Heart right ventricle (tissue), 16 donors: ENCODE data around the gene TMEM242. TPM values are rescaled to one million over a fixed set of nuclear protein-coding genes. Genes with fewer than 3 reads are reported as not detected.

Experiments used
- ATAC-seq, 8 donors: fragments of 200-7000 bp; cut with Tn5 transposase; one replicate each; pipeline ENCODE4 v1.9.1; 2020; ENCODE audit warnings: mild to moderate bottlenecking in 8 of 8, moderate library complexity in 8 of 8, moderate number of reproducible peaks in 1 of 8
- DNase-seq, 2 donors: peaks; one replicate each; pipeline ENCODE4 v3.0.0-alpha.2; 2020
- H3K27ac ChIP-seq, 10 donors: fragments of 200-600 bp; sonication (generic) in 2 of 10; one replicate each; pipeline versions ENCODE4 v1.5.0 to v1.8.0; 2020 to 2022; ENCODE audit warnings: mild to moderate bottlenecking in 3 of 10
- H3K27me3 ChIP-seq, 7 donors: fragments of 200-600 bp; one replicate each; pipeline ENCODE4 v1.8.0; 2021 to 2022; ENCODE audit warnings: mild to moderate bottlenecking in 2 of 7
- H3K36me3 ChIP-seq, 9 donors: fragments of 200-600 bp; sonication (generic) in 1 of 9; one replicate each; pipeline versions ENCODE4 v1.5.0 to v1.8.0; 2020 to 2022; ENCODE audit warnings: mild to moderate bottlenecking in 2 of 9
- H3K4me1 ChIP-seq, 9 donors: fragments of 200-600 bp; sonication (generic) in 1 of 9; one replicate each; pipeline versions ENCODE4 v1.5.0 to v1.8.0; 2020 to 2022; ENCODE audit warnings: mild to moderate bottlenecking in 4 of 9
- H3K4me3 ChIP-seq, 10 donors: fragments of 200-600 bp; sonication (generic) in 2 of 10; one replicate each; pipeline versions ENCODE4 v1.5.0 to v1.8.0; 2020 to 2022; ENCODE audit warnings: mild to moderate bottlenecking in 7 of 10, moderate library complexity in 2 of 10
- H3K9me3 ChIP-seq, 11 donors: fragments of 200-600 bp in 10 of 11; sonication (generic) in 2 of 11; one replicate each; pipeline versions ENCODE4 v1.5.0 to v1.8.0; 2013 to 2022; ENCODE audit warnings: mild to moderate bottlenecking in 2 of 11, control low read depth in 1 of 11, moderate library complexity in 1 of 11
- WGBS, 2 donors: extraction: QIAGEN DNeasy Blood & Tissue Kit; methylation state at CpG; one replicate each; pipeline ENCODE4 v1.1.7; 2013; ENCODE audit warnings: inconsistent platforms in 1 of 2; 5-methylcytosine and 5-hydroxymethylcytosine counted together
- intact Hi-C, 10 donors: fragments of 100-400 bp; cut with DNase I; formaldehyde crosslinking; loops; one replicate each; pipeline versions ENCODE4 v1.11.1 to v1.14.2; 2022
- polyA plus RNA-seq, 2 donors: library from polyadenylated mRNA; stranded (reverse); fragments of 200-250 nt; gene quantifications; one replicate each; pipeline ENCODE4 v1.2.3, GENCODE V29; 2013
- total RNA-seq, 10 donors: library from RNA; stranded (reverse); fragmentation: NEBNext Ultra II Directional in 3 of 10; extraction: Animal tissue kit (Norgen Biotek cat#: 25700) in 3 of 10; gene quantifications; one replicate each; pipeline versions ENCODE4 v1.2.1 to v1.2.4, GENCODE V29; 2021 to 2023
- TF ChIP-seq, protein P1 (sequence below), 9 donors: fragments of 200-600 bp; sonication (generic) in 2 of 9; IDR thresholded peaks; one replicate each; pipeline versions ENCODE4 v1.5.0 to v1.8.0; 2021 to 2022; ENCODE audit warnings: antibody characterized with exemption in 9 of 9, mild to moderate bottlenecking in 5 of 9, moderate library complexity in 1 of 9
- donor health status: Arrhythmogenic right ventricular cardiomyopathy.
- donor health status: ischemic (EF 13 %, LVEDD 7.1; RV severe dilation, severe dysfunction).
- donor health status: healthy with polysubstance abuse.
- donor health status: DM: no; HTN: yes; CAD: no.
- donor health status: DM: no; HTN: no; CAD: no.
- donor health status: ischemic (EF 25% LVEDD 6.9; RV normal size, moderate dysfunction).
- donor health status: ischemic (EF 25% LVEDD 5.7; RV mildly dilated, moderate dysfunction).
- donor health status: healthy.
- donor health status: DM: yes; HTN: yes; CAD: no.
- donor health status: Ischemic cardiomyopathy.
- donor health status: ischemic (EF 35%, LVEDD 5.7; RV mildly dilated, moderate dysfunction).
- donor health status: nonischemic (EF 11% LVEDD 7.7; RV severe dilation, severe dysfunction).
- donor health status: DM: yes; HTN: yes; CAD: no.
- donor health status: PGD.
- donor health status: ischemic (EF 29% LVEDD 5.4; RV normal size, mild dysfunction).
- donor health status: nonischemic (EF 23%, LVEDD 6.1; RV moderate dilation, normal function).

TMEM242 gene
- total and polyA plus RNA-seq, 12 donors = 8.9 to 18.7 (median 16.2) TPM

- Histone ChIP-seq H3K4me3 (peak overlapping the region in 1 of 10 donors; percentile 13), H3K27me3 (no peaks in the 10 kb centered on the region), H3K9me3 (no peaks in the 10 kb centered on the region), H3K4me1 (peaks cover 3 to 31% (median 19%) of the 10 kb centered on the region in 9 donors), H3K36me3 (no peaks in the 10 kb centered on the region), H3K27ac (peak overlapping the region in 2 of 10 donors; percentile 1 to 38)
- DNase-seq = no peak
- 45 to 52% methylated on average over 5 of the region's 5 CpGs for WGBS, 2 donors
- peak in 3 of 8 donors; percentile 39 to 41 (median 39) for ATAC-seq
- TF ChIP-seq, protein P1, sequence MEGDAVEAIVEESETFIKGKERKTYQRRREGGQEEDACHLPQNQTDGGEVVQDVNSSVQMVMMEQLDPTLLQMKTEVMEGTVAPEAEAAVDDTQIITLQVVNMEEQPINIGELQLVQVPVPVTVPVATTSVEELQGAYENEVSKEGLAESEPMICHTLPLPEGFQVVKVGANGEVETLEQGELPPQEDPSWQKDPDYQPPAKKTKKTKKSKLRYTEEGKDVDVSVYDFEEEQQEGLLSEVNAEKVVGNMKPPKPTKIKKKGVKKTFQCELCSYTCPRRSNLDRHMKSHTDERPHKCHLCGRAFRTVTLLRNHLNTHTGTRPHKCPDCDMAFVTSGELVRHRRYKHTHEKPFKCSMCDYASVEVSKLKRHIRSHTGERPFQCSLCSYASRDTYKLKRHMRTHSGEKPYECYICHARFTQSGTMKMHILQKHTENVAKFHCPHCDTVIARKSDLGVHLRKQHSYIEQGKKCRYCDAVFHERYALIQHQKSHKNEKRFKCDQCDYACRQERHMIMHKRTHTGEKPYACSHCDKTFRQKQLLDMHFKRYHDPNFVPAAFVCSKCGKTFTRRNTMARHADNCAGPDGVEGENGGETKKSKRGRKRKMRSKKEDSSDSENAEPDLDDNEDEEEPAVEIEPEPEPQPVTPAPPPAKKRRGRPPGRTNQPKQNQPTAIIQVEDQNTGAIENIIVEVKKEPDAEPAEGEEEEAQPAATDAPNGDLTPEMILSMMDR (IDR thresholded peaks at IDR 0.05) = no peak
- intact Hi-C loops = no loop called here
Measured at GRCh38 chr6:157263146-157263545, 60.2 kb downstream of the TMEM242 start.

DNA sequence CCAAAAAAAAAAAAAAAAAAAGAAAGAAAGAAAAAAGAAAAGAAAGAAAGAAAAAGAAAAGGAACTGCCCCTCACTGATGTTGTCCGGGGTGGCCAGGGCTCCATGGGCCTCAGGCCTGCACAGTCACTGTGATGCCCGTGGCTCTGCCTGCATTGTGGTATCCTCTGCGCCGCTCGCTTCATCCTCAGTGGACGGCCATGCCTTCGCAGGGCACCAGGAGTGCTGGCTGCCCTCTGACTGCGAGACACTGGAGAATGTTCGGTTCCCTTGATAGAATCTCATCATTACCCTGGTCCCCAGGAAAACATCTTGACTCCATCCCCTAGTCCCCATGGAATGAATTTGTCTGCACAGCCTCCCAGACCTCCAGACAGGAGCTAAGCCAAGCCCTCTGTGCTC is 61.7 kb downstream of the TMEM242 start:
- Histone ChIP-seq H3K4me1 (peaks cover 0 to 17% (median 8%) of the 10 kb centered on the region in 9 donors), H3K9me3 (no peaks in the 10 kb centered on the region), H3K27ac (no peak overlapping the region), H3K36me3 (no peaks in the 10 kb centered on the region), H3K4me3 (no peak overlapping the region), H3K27me3 (no peaks in the 10 kb centered on the region)
- WGBS, 2 donors = 82 to 89% methylated on average over 9 of the region's 9 CpGs
- ATAC-seq = no peak
- TF ChIP-seq, protein P1 (IDR thresholded peaks at IDR 0.05) = no peak
- no peak for DNase-seq
- intact Hi-C loops = no loop called here

GRCh38 chr6:157260735-157261410 is 62.4 kb downstream of the TMEM242 start:
- H3K9me3 ChIP-seq = no peaks in the 10 kb centered on the region
- H3K4me3 ChIP-seq = no peak overlapping the region
- TF ChIP-seq, protein P1 (IDR thresholded peaks at IDR 0.05) = no peak
- intact Hi-C loops = no loop called here
- H3K4me1 ChIP-seq = peaks cover 0 to 17% (median 8%) of the 10 kb centered on the region in 9 donors
- WGBS, 2 donors = 86 to 88% methylated on average over 16 of the region's 16 CpGs
- no peak overlapping the region for H3K27ac ChIP-seq
- ATAC-seq = no peak
- DNase-seq = no peak
- no peaks in the 10 kb centered on the region for H3K27me3 ChIP-seq
- H3K36me3 ChIP-seq = no peaks in the 10 kb centered on the region

DNA sequence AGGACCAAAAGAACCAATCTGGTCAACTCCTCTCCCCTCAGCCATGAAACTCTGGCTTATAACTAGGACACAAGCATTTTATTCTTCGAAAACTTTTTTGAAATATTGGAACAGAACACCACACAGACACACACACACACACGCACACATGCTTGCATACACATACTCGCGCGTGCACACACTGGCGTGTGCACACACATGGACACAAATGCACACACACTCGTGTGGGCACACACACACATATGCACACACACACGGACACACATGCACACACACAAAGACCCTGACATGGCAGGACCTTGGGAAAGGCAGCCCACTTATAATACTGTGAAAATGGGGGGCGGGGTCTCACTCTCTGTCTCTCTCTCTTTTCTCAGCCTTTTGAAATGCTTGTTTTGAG is 63.9 kb downstream of the TMEM242 start:
- H3K4me3 ChIP-seq = no peak overlapping the region
- TF ChIP-seq, protein P1 (IDR thresholded peaks at IDR 0.05) = no peak
- no peak overlapping the region for H3K27ac ChIP-seq
- WGBS, 2 donors = 96 to 97% methylated on average over 9 of the region's 9 CpGs
- intact Hi-C loops = no loop called here
- no peaks in the 10 kb centered on the region for H3K9me3 ChIP-seq
- DNase-seq (no peak), ATAC-seq (no peak)
- H3K36me3 ChIP-seq = no peaks in the 10 kb centered on the region
- no peaks in the 10 kb centered on the region for H3K27me3 ChIP-seq
- H3K4me1 ChIP-seq = peaks cover 0 to 17% (median 8%) of the 10 kb centered on the region in 9 donors
